HepG2 (cell line): ENCODE data around the gene KCND3. TPM values are rescaled to one million over a fixed set of nuclear protein-coding genes. Genes with fewer than 3 reads are reported as not detected.

Source experiments
- ATAC-seq: fragments of 200-7000 bp; cut with Tn5 transposase; 3 replicates; pipeline ENCODE4 v1.9.1; 2020; ENCODE audit warnings: mild to moderate bottlenecking, moderate library complexity
- BruUV-seq: library from RNA; stranded (reverse); fragments of 400-500 nt; replicated peaks from 2 replicates; lab custom pipeline; 2021; lab: Mats Ljungman, UMichigan
- CTCF ChIA-PET: fragments of 300-600 bp; formaldehyde crosslinking; extraction: SDS; loops from one replicate; lab custom pipeline; 2021; ENCODE audit warnings: low total read pairs, inconsistent platforms, low intra/inter-chr PET ratio; lab: Yijun Ruan, JAX
- POLR2A ChIA-PET: fragments of 350-600 bp; sonication (Branson Sonifier 250); formaldehyde crosslinking; loops from one replicate; lab custom pipeline; 2020; ENCODE audit warnings: antibody characterized with exemption, inconsistent platforms; lab: Yijun Ruan, JAX
- DNase-seq: peaks from one replicate; pipeline ENCODE4 v3.0.0-alpha.2; 2015; ENCODE audit warnings: low spot score
- FAIRE-seq: peaks from 3 replicates; lab custom pipeline; 2011; peaks lifted over from hg19 to GRCh38; lab: Jason Lieb, UNC
- H2AFZ ChIP-seq: one replicate; pipeline ENCODE4 v1.6.1; 2011; ENCODE audit warnings: low read length, inconsistent platforms
- H3K27ac ChIP-seq: fragments of 300-600 bp; 3 replicates; pipeline ENCODE4 v1.8.0; 2011; ENCODE audit warnings: mixed run types, mild to moderate bottlenecking, mixed read lengths, low read length, inconsistent platforms; ENCODE audit not compliant: insufficient read depth; ENCODE audit errors: extremely low read length
- H3K27me3 ChIP-seq, 2 experiments: fragments of 200-600 bp in 1 of 2; 2 replicates in 1 of 2; 3 replicates in 1 of 2; pipeline versions ENCODE4 v1.6.0 to v1.8.0; 2011; ENCODE audit warnings: low read length in 2 of 2, mild to moderate bottlenecking in 2 of 2, moderate library complexity in 2 of 2, inconsistent platforms in 1 of 2; ENCODE audit not compliant: insufficient read depth in 2 of 2, control insufficient read depth in 1 of 2
- H3K36me3 ChIP-seq, 2 experiments: fragments of 200-600 bp in 1 of 2; replicated peaks in 1 of 2; 2 replicates in 1 of 2; 3 replicates in 1 of 2; pipeline versions ENCODE4 v1.5.1 to v1.8.0; 2011; ENCODE audit warnings: low read length in 2 of 2, inconsistent platforms in 1 of 2; ENCODE audit not compliant: insufficient read depth in 2 of 2, control insufficient read depth in 1 of 2
- H3K4me1 ChIP-seq: 2 replicates; pipeline ENCODE4 v1.5.1; 2012; ENCODE audit warnings: low read length, inconsistent platforms; ENCODE audit not compliant: insufficient read depth
- H3K4me2 ChIP-seq: 2 replicates; pipeline ENCODE4 v1.6.0; 2011; ENCODE audit warnings: low read depth, low read length, inconsistent platforms
- H3K4me3 ChIP-seq, 3 experiments: fragments of 200-600 bp in 1 of 3; sonication (generic), shearing (Covaris generic) in 1 of 3; replicated peaks in 1 of 3; 2 replicates each; pipeline ENCODE4 v1.5.1; 2011 to 2016; ENCODE audit warnings: low read length in 3 of 3, inconsistent platforms in 2 of 3, low read depth in 2 of 3, mild to moderate bottlenecking in 2 of 3, control low read depth in 1 of 3, mixed read lengths in 1 of 3; ENCODE audit not compliant: insufficient read depth in 1 of 3
- H3K79me2 ChIP-seq: one replicate; pipeline ENCODE4 v1.6.1; 2011; ENCODE audit warnings: low read length, inconsistent platforms; ENCODE audit not compliant: insufficient read depth
- H3K9ac ChIP-seq: 2 replicates; pipeline ENCODE4 v1.6.0; 2011; ENCODE audit warnings: mild to moderate bottlenecking, low read depth, low read length, inconsistent platforms; ENCODE audit not compliant: insufficient read depth
- H3K9me3 ChIP-seq: 2 replicates; pipeline ENCODE4 v1.5.1; 2012; ENCODE audit warnings: mild to moderate bottlenecking, low read length
- H4K20me1 ChIP-seq: 2 replicates; pipeline ENCODE4 v1.6.0; 2011; ENCODE audit warnings: inconsistent platforms, mild to moderate bottlenecking, low read length, moderate library complexity; ENCODE audit not compliant: insufficient read depth
- ADNP ChIP-seq: sonication (generic); formaldehyde crosslinking; IDR thresholded peaks from 2 replicates; pipeline ENCODE4 v1.4.0; 2020; ENCODE audit warnings: missing genetic modification reagents
- CC2D1A ChIP-seq: sonication (generic); formaldehyde crosslinking; IDR thresholded peaks from 2 replicates; pipeline ENCODE4 v1.8.1; 2023; ENCODE audit warnings: mild to moderate bottlenecking, missing genetic modification reagents
- FOXA3 ChIP-seq: IDR thresholded peaks from 2 replicates; pipeline ENCODE4 v1.6.1; 2016; ENCODE audit warnings: missing genetic modification reagents, missing compliant biosample characterization
- MIER3 ChIP-seq: IDR thresholded peaks from 2 replicates; pipeline ENCODE4 v1.6.1; 2016; ENCODE audit warnings: missing compliant biosample characterization, borderline replicate concordance
- MLLT10 ChIP-seq: sonication (generic); formaldehyde crosslinking; IDR thresholded peaks from 2 replicates; pipeline ENCODE4 v1.4.0; 2020; ENCODE audit warnings: missing genetic modification reagents
- RFXANK ChIP-seq: IDR thresholded peaks from 2 replicates; pipeline ENCODE4 v1.6.1; 2016
- TRAFD1 ChIP-seq: sonication (generic); formaldehyde crosslinking; IDR thresholded peaks from 2 replicates; pipeline ENCODE4 v1.5.1; 2020; ENCODE audit warnings: missing genetic modification reagents, mild to moderate bottlenecking, borderline replicate concordance
- ZNF556 ChIP-seq: sonication (generic); formaldehyde crosslinking; IDR thresholded peaks from 2 replicates; pipeline ENCODE4 v1.4.0; 2020; ENCODE audit warnings: mild to moderate bottlenecking, missing genetic modification reagents, borderline replicate concordance
- ZSCAN21 ChIP-seq: sonication (generic); formaldehyde crosslinking; IDR thresholded peaks from 2 replicates; pipeline ENCODE4 v1.8.0; 2022; ENCODE audit warnings: mild to moderate bottlenecking, missing genetic modification reagents, moderate library complexity, borderline replicate concordance
- WGBS: methylation state at CpG from one replicate; pipeline ENCODE4 v1.1.6; 2017; ENCODE audit warnings: low lambda C conversion rate; 5-methylcytosine and 5-hydroxymethylcytosine counted together
- in situ Hi-C: cut with HindIII; loops from 2 replicates; pipeline ENCODE4 v1.10.0; 2017; ENCODE audit warnings: low pct_unique_long_range_greater_than_20kb; ENCODE audit not compliant: extremely low pct_ligation_motif_present
- intact Hi-C: fragments of 100-400 bp; cut with micrococcal nuclease; formaldehyde crosslinking; loops from one replicate; pipeline ENCODE4 v1.10.0; 2022; ENCODE audit not compliant: unreplicated experiment
- polyA plus RNA-seq, 8 experiments: library from polyadenylated mRNA; depleted of rRNA in 3 of 8; stranded (reverse) in 7 of 8; unstranded in 1 of 8; fragments of >200 nt; fragmentation: Illumina TruSeq in 4 of 8; extraction: Trizol in 4 of 8; gene quantifications; 2 replicates each; pipeline versions ENCODE4 v1.2.1 to v1.2.3, GENCODE V29; 2011 to 2016; ENCODE audit warnings: low read depth in 4 of 8, missing spikeins in 1 of 8, mixed read lengths in 1 of 8; ENCODE audit not compliant: insufficient read depth in 1 of 8
- total RNA-seq, 5 experiments: library from RNA; depleted of rRNA; stranded (reverse); fragments of >200 nt; fragmentation: Illumina TruSeq; extraction: Trizol; gene quantifications; 2 replicates each; pipeline ENCODE4 v1.2.3, GENCODE V29; 2016; ENCODE audit warnings: low read depth in 1 of 5
- TF ChIP-seq, protein P1 (sequence below): sonication (generic); formaldehyde crosslinking; IDR thresholded peaks from 2 replicates; pipeline ENCODE4 v1.9.0; 2021; ENCODE audit warnings: mild to moderate bottlenecking, missing genetic modification reagents

KCND3 gene
- total and polyA plus RNA-seq, 2 of the 13 experiments (the other 11 are each of a cell fraction or from before 2014, with no cell fraction given) = 0.04 TPM; not detected in 1

- Histone ChIP-seq H3K79me2 (no peaks in the 10 kb centered on the region), H3K27ac (no peak overlapping the region), H3K9me3 (peaks cover 4% of the 10 kb centered on the region; the same call in 1 of the 2 replicates), H3K9ac (no peak overlapping the region), H2AFZ (no peak overlapping the region), H3K4me2 (no peak overlapping the region), H3K4me3 (no peak overlapping the region), H3K4me1 (no peaks in the 10 kb centered on the region), H4K20me1 (no peaks in the 10 kb centered on the region), H3K36me3 (no peaks in the 10 kb centered on the region), H3K27me3 (peaks cover 1 to 14% of the 10 kb centered on the region in 2 experiments; a peak in 3 of 5 replicates)
- in situ Hi-C loops (no loop called here), intact Hi-C loops (no loop called here)
- no TSS peak for BruUV-seq
- FAIRE-seq (no peak), ATAC-seq (no peak), DNase-seq (no peak)
- ChIA-PET POLR2A (no interaction called here), CTCF (no interaction called here)
- no peak for TF ChIP-seq TRAFD1 (CRISPR knock-in tag)
- no peak for TF ChIP-seq ADNP
- no peak for TF ChIP-seq MLLT10
- 23% methylated on average over 4 of the region's 9 CpGs for WGBS
Observed at GRCh38 chr1:111819566-111820263, 169.8 kb downstream of the KCND3 start.

GRCh38 chr1:111818546-111818945, 170.9 kb downstream of the KCND3 start:
- intact Hi-C loops = no loop called here
- H4K20me1 ChIP-seq = no peaks in the 10 kb centered on the region
- BruUV-seq = no TSS peak
- no peaks in the 10 kb centered on the region for H3K36me3 ChIP-seq
- no peak overlapping the region for H3K9ac ChIP-seq
- ATAC-seq (no peak), FAIRE-seq (no peak), DNase-seq (no peak)
- ChIA-PET CTCF (no interaction called here), POLR2A (no interaction called here)
- 18% methylated on average over 4 of the region's 5 CpGs for WGBS
- no peaks in the 10 kb centered on the region for H3K79me2 ChIP-seq
- in situ Hi-C loops = no loop called here
- no peak overlapping the region for H3K4me3 ChIP-seq
- H3K27me3 ChIP-seq = peaks cover 1 to 20% of the 10 kb centered on the region in 2 experiments; a peak in 3 of 5 replicates
- no peak overlapping the region for H3K4me2 ChIP-seq
- H3K27ac ChIP-seq = no peak overlapping the region
- H3K4me1 ChIP-seq = peaks cover 8% of the 10 kb centered on the region; the same call in 1 of the 2 replicates
- H3K9me3 ChIP-seq = no peaks in the 10 kb centered on the region
- no peak overlapping the region for H2AFZ ChIP-seq
- TF ChIP-seq RFXANK (CRISPR knock-in tag) (no peak), MIER3 (CRISPR knock-in tag) (no peak), ZNF556 (no peak), ZSCAN21 (CRISPR knock-in tag) (no peak), CC2D1A (CRISPR knock-in tag) (no peak), FOXA3 (CRISPR knock-in tag) (no peak)
- TF ChIP-seq, protein P1, sequence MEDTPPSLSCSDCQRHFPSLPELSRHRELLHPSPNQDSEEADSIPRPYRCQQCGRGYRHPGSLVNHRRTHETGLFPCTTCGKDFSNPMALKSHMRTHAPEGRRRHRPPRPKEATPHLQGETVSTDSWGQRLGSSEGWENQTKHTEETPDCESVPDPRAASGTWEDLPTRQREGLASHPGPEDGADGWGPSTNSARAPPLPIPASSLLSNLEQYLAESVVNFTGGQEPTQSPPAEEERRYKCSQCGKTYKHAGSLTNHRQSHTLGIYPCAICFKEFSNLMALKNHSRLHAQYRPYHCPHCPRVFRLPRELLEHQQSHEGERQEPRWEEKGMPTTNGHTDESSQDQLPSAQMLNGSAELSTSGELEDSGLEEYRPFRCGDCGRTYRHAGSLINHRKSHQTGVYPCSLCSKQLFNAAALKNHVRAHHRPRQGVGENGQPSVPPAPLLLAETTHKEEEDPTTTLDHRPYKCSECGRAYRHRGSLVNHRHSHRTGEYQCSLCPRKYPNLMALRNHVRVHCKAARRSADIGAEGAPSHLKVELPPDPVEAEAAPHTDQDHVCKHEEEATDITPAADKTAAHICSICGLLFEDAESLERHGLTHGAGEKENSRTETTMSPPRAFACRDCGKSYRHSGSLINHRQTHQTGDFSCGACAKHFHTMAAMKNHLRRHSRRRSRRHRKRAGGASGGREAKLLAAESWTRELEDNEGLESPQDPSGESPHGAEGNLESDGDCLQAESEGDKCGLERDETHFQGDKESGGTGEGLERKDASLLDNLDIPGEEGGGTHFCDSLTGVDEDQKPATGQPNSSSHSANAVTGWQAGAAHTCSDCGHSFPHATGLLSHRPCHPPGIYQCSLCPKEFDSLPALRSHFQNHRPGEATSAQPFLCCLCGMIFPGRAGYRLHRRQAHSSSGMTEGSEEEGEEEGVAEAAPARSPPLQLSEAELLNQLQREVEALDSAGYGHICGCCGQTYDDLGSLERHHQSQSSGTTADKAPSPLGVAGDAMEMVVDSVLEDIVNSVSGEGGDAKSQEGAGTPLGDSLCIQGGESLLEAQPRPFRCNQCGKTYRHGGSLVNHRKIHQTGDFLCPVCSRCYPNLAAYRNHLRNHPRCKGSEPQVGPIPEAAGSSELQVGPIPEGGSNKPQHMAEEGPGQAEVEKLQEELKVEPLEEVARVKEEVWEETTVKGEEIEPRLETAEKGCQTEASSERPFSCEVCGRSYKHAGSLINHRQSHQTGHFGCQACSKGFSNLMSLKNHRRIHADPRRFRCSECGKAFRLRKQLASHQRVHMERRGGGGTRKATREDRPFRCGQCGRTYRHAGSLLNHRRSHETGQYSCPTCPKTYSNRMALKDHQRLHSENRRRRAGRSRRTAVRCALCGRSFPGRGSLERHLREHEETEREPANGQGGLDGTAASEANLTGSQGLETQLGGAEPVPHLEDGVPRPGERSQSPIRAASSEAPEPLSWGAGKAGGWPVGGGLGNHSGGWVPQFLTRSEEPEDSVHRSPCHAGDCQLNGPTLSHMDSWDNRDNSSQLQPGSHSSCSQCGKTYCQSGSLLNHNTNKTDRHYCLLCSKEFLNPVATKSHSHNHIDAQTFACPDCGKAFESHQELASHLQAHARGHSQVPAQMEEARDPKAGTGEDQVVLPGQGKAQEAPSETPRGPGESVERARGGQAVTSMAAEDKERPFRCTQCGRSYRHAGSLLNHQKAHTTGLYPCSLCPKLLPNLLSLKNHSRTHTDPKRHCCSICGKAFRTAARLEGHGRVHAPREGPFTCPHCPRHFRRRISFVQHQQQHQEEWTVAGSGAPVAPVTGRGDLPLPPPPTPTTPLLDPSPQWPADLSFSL (CRISPR knock-in tag) = no peak
